Activated CD8-positive, alpha-beta memory T cell treated with anti-CD3 and anti-CD28 coated beads, Interleukin-2, amount 10 ng/mL, durations not matched to agents 7 days and 5 days (primary cell): ENCODE measurements around the gene ASGR1. TPM values are rescaled to one million over a fixed set of nuclear protein-coding genes. Genes with fewer than 3 reads are reported as not detected.

ENCODE experiments used
- ATAC-seq: fragments of 150-1000 bp; cut with Tn5 transposase; one replicate; pipeline ENCODE4 v1.10.0; 2021; ENCODE audit warnings: moderate library complexity
- CTCF ChIA-PET: fragments of 350-600 bp; sonication (Branson Sonifier 250); formaldehyde crosslinking; loops from one replicate; lab custom pipeline; 2021; ENCODE audit warnings: antibody characterized with exemption; lab: Charles Lee
- DNase-seq: peaks from one replicate; pipeline ENCODE4 v3.0.0-alpha.2; 2020
- H3K27ac Mint-ChIP-seq: one replicate; pipeline ENCODE4 v1.8.0; 2021; ENCODE audit warnings: mild to moderate bottlenecking, mixed read lengths
- H3K27me3 Mint-ChIP-seq: one replicate; pipeline ENCODE4 v1.8.0; 2021; ENCODE audit warnings: mixed read lengths
- H3K36me3 Mint-ChIP-seq: one replicate; pipeline ENCODE4 v1.8.0; 2021; ENCODE audit warnings: mild to moderate bottlenecking, mixed read lengths
- H3K4me1 Mint-ChIP-seq: one replicate; pipeline ENCODE4 v1.8.0; 2021; ENCODE audit warnings: mixed read lengths
- H3K4me3 Mint-ChIP-seq: one replicate; pipeline ENCODE4 v1.8.0; 2021; ENCODE audit warnings: mild to moderate bottlenecking, moderate library complexity, mixed read lengths
- H3K9me3 Mint-ChIP-seq: one replicate; pipeline ENCODE4 v1.8.0; 2022; ENCODE audit warnings: low read depth, mixed read lengths
- total RNA-seq, 2 experiments: library from RNA; stranded (reverse); gene quantifications; one replicate each; pipeline ENCODE4 v1.2.3, GENCODE V29; 2021

Gene ASGR1
- total RNA-seq, 2 experiments from 2014 or later, result 0.35 to 0.38 TPM

DNA sequence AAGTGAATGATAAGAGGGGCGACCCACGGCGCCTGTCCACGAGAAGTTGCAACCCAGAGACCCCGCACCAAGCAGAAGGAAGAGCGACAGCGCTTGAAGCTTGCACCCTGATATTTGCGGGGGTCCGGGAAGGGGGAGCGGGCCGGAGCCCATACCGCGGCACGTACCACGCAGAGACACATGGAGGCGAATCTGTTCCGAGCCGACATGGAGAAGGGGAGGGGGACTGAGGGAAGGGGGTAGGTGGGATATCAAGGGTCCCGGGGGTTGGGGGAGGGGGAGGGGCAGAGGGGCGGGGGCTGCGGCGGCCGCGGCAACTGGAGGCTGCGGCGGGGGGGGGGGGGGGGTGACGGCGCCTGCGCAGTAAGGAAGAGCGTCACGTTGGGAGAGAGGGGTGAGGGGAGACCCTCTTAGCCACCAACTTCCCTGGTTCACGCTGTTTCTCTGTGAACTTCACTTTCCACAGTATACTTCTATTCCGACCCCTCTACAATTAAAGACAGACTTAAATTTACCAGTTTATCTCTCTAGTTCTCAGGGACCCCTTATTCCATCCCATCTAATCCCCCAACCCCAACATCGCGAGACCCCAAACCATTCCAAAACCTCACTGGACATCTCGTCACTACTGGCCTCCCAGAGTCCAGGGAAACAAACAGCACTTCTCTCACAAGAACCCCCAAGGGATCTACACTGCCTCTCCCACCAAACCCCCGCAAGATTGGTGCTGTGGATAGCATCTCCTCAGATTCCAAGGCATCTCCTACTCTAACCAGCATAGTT lies 32.5 kb upstream of the ASGR1 start:
- CTCF ChIA-PET, result no interaction called here
- ATAC-seq (no peak), DNase-seq (no peak)
- no peak overlapping the region for H3K27ac Mint-ChIP-seq
- H3K36me3 Mint-ChIP-seq, result no peaks in the 10 kb centered on the region
- peaks cover 31% of the 10 kb centered on the region for H3K4me1 Mint-ChIP-seq
- no peaks in the 10 kb centered on the region for H3K9me3 Mint-ChIP-seq
- peaks cover 18% of the 10 kb centered on the region for H3K27me3 Mint-ChIP-seq
- H3K4me3 Mint-ChIP-seq, result no peak overlapping the region

DNA sequence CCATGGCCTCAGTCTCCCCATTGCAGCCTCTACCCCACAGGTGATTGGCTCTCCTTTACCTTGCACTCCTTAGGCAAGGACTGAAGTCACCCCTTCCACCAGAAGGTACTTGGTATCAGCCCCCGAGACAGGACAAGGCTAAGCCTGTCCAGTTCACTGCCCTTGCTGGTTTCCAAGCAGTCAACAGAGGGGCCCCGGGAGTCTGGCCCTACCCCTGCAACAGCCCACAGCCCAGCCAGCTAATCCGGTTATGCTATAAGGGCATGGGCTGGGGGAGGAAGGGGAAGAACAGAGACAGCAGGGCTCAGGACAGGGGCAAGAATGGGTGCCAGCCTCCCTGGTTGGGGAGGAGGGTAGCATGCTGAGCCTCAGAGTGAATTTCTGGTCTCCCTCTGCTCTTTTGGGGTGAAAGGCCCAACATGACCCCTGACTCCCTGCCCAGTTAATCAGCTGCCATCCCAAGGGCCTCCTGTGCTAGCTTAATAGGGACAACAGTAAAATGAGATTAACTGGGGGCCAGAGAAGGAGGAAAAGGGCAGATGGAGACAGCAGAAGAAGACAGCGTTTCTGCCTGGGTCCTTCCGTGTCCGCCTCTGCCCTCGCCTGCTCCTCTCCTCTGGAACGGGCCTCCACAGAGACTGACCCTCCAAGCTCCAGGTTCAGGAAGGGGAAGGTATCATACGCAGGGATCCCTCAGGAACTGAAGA lies 29.7 kb upstream of the ASGR1 start:
- DNase-seq (no peak), ATAC-seq (no peak)
- Mint-ChIP-seq H3K36me3 (no peaks in the 10 kb centered on the region), H3K27ac (no peak overlapping the region), H3K27me3 (peaks cover 18% of the 10 kb centered on the region), H3K9me3 (no peaks in the 10 kb centered on the region), H3K4me3 (no peak overlapping the region), H3K4me1 (peaks cover 29% of the 10 kb centered on the region)
- CTCF ChIA-PET, result no interaction called here

DNA sequence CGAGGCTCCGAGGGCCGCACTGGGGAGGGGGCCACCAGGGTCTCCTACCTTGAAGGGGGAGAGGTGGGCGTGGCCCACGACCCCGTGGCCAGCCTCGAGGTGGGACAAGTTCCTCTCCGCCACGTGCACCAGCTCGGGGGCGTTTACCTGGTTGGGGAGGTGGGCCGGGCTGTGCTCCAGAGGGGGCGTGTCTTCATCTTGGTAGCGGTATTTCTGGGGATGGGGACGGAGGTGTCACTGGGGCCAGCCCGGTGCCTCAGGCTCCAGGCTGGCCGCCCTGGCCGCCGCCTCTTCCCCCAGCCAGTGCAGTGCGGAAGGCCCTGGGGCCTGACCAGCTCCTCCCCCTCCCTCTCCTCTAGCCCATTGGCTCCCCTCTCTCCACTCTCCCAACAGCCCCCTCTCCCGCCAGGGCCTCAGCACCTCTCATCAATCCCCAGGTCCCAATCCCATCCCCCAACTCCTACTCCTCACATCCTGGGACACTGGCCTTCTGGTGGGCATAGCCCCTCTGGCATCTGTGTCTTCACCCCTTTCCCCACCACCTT lies 28.9 kb upstream of the ASGR1 start:
- Mint-ChIP-seq H3K4me3 (no peak overlapping the region), H3K27me3 (peaks cover 14% of the 10 kb centered on the region), H3K36me3 (no peaks in the 10 kb centered on the region), H3K9me3 (no peaks in the 10 kb centered on the region), H3K27ac (no peak overlapping the region), H3K4me1 (peaks cover 28% of the 10 kb centered on the region)
- CTCF ChIA-PET, result no interaction called here
- ATAC-seq (no peak), DNase-seq (no peak)

DNA sequence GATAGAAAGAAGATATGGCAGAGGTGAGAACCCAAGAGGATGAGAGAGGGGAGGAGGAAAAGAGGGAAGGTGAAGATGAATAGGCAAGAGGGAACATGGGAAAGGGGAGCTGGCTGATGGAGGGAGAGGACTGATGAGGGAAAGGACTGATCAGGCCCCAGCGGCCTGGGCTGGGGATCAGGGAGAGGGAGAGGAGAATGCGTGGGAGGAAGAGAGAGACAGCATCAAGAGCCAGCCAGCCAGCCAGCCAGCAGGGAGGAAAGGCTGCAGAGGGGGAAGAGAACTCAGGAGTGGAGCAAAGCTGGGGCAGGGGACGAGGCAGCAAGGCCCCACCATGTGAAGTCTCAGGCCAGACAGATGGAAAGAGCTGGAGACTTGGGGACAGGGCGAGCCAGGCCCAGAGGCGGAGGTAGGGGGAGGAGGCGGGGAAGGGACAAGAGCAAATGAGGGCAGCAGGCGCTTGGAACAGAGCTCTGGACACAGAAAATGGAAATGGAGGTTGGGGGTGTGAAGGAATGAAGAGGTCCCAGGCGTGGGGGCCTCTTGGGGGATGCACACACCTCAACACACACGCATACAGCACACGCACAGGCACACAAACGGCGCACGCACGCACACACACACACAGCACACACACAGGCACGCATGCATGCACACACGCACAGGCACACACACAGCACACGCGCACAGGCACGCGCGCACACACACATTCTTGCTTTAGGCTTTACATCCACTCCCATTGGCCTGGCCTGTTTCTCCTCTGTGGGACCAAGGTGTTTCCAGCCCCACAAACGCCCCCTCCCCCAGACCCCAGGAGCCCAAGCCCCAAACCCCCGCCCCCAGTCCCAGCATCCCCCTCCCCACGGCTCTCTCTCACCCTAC lies 28.2 kb upstream of the ASGR1 start:
- ATAC-seq (no peak), DNase-seq (no peak)
- Mint-ChIP-seq H3K36me3 (no peaks in the 10 kb centered on the region), H3K4me1 (peaks cover 27% of the 10 kb centered on the region), H3K9me3 (no peaks in the 10 kb centered on the region), H3K4me3 (no peak overlapping the region), H3K27ac (peak overlapping the region; percentile 27), H3K27me3 (peaks cover 11% of the 10 kb centered on the region)
- CTCF ChIA-PET, result interaction anchor here (1.2 to 1.4 kb wide), 2 partner anchors 89 to 155 kb away, joined by 4 read pairs; no protein-coding TSS in a partner anchor

DNA sequence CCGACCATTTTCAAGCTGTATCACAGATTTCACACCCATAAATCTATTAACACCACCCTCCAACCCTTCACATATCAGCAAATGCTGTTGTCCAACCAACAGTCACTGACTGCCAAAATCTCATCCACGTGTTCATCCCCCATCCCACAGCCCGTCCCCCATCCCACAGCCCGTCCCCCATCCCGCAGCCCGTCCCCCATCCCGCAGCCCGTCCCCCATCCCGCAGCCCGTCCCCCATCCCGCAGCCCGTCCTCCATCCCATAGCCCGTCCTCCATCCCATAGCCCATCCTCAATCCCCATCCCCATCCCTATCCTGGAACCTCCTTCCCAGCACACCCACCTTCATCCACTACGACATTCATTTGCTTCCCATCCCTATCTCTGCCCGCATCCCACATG lies 26.4 kb upstream of the ASGR1 start:
- Mint-ChIP-seq H3K9me3 (no peaks in the 10 kb centered on the region), H3K4me1 (peaks cover 26% of the 10 kb centered on the region), H3K36me3 (no peaks in the 10 kb centered on the region), H3K4me3 (peak overlapping the region; percentile 69), H3K27ac (peak overlapping the region; percentile 84), H3K27me3 (peaks cover 5% of the 10 kb centered on the region)
- CTCF ChIA-PET, result interaction anchor here (1.2 kb wide), 1 partner anchor 9 kb away, joined by 3 read pairs; no protein-coding TSS in a partner anchor
- ATAC-seq (no peak), DNase-seq (no peak)

DNA sequence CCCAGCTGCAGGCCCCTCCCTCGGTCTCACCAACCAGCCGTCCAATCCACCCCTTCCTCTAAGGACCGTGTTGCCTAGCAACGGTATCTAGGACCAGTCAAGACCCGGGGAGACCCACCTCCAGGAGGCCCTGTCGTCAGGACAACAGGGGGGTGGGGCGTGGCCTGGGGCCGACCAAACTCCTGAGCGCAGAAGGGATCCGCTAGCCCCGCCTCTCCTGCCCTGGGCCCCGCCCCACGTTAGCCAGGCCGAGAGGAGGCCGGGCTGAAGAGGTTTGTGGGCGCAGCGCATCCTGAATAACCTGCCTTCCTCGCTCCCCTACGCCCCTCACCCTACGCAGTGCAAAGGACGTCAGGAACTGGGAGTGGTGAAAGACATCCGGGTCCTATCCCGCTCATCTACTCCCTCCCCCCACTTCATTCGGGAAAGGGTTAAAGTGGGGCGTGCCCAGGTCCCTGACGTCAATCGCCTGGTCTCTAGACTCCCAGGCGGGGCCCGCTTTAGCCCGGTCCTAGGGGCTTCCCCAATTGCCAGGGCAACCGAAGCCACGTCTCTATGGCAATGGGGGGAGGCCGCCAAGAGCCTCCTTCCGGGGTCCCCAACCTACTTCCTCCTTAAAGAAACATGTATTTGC lies 25.8 kb upstream of the ASGR1 start:
- no peaks in the 10 kb centered on the region for H3K36me3 Mint-ChIP-seq
- DNase-seq (peak; percentile 97), ATAC-seq (peak; percentile 87)
- peak overlapping the region; percentile 69 for H3K4me3 Mint-ChIP-seq
- CTCF ChIA-PET, result interaction anchor here (1.0 to 1.2 kb wide), 4 partner anchors 10 to 159 kb away, joined by 3 to 4 read pairs (median 4); no protein-coding TSS in a partner anchor
- peak overlapping the region; percentile 84 for H3K27ac Mint-ChIP-seq
- peaks cover 24% of the 10 kb centered on the region for H3K4me1 Mint-ChIP-seq
- H3K27me3 Mint-ChIP-seq, result peaks cover under 1% of the 10 kb centered on the region
- no peaks in the 10 kb centered on the region for H3K9me3 Mint-ChIP-seq

DNA sequence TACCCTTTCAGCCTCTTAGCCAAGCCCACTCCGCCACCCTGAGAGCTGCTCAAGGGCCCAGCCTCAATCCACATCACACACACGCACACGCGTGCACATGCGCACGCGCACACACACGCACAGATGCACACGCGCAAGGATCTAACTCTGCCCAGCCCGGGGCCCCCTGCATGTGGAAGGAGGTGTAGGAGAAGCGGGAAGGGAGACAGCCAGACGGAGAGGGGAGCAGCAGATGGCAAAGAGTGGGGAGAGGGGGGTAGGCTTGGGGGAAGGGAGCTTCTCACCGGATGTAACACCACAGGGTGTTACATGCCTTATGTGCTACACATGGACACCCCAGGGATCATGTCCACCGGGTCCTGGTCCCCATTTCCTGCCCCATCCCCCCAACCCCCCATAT lies 25.2 kb upstream of the ASGR1 start:
- Mint-ChIP-seq H3K4me3 (peak overlapping the region; percentile 69), H3K27ac (peak overlapping the region; percentile 84), H3K27me3 (no peaks in the 10 kb centered on the region), H3K9me3 (no peaks in the 10 kb centered on the region), H3K4me1 (peaks cover 24% of the 10 kb centered on the region), H3K36me3 (no peaks in the 10 kb centered on the region)
- CTCF ChIA-PET, result interaction anchor here (1.0 to 1.2 kb wide), 3 partner anchors 16 to 159 kb away, joined by 3 to 4 read pairs (median 4); no protein-coding TSS in a partner anchor
- ATAC-seq (no peak), DNase-seq (no peak)

DNA sequence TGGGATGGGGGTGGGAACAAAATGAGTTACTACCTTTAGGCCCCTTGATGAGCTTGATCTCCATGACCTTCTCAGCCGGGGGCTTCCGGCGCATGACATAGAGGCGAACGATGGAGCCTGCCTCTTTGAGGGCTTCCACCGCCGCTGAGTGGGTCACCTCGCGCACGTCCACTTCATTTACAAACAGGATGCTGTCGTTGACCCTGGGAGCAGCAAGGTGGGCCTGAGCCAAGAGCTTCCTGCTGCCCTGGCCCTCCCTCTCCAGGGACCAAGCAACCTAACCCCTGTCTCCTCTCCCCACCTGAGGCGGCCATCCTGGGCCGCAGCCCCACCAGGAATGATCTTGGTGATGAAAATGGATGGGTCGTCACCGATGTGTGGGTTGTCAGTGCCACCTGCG lies 24.2 kb upstream of the ASGR1 start:
- Mint-ChIP-seq H3K36me3 (no peaks in the 10 kb centered on the region), H3K4me3 (no peak overlapping the region), H3K4me1 (peaks cover 24% of the 10 kb centered on the region), H3K27ac (no peak overlapping the region), H3K9me3 (no peaks in the 10 kb centered on the region), H3K27me3 (no peaks in the 10 kb centered on the region)
- DNase-seq, result no peak
- CTCF ChIA-PET, result no interaction called here
- no peak for ATAC-seq

DNA sequence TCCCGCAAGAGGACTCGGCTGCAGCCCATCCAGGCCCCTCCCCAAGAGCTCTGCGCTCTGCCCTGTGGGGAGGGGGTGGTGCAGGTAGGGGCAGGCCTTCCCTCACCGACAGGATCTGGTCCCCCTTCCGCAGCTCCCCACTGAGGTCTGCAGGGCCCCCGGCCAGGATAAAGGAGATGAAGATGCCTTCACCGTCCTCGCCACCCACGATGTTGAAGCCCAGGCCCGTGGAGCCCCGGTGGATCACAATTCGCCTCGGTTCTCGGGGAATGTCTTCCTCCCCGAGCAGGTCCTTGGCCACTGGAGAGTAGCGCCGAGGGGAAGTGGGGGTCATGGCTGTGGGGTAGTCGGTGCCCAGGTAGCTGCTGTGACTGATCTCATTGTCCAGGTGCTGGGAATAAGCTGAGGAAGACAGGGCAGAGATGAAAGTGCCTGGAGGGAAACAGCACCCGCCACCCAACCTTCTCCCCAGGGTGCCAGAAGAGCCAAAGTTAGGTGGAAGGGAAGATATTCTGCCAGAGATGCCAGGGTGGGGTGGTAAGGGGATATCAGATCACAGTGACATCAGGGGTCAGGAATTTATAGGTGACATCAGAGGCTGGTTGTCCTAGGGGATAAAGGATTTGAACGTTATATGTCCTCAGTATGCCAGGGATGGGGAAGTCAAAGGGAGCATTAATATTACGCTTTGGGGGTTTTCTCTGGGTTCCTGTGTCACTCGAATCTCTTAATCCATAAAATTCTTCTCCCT lies 17.7 kb upstream of the ASGR1 start:
- Mint-ChIP-seq H3K27me3 (no peaks in the 10 kb centered on the region), H3K36me3 (no peaks in the 10 kb centered on the region), H3K27ac (no peak overlapping the region), H3K9me3 (no peaks in the 10 kb centered on the region), H3K4me1 (no peaks in the 10 kb centered on the region), H3K4me3 (no peak overlapping the region)
- CTCF ChIA-PET, result interaction anchor here (0.9 to 1.8 kb wide), 2 partner anchors 19 to 151 kb away, joined by 3 to 4 read pairs; no protein-coding TSS in a partner anchor
- DNase-seq, result no peak
- no peak for ATAC-seq

DNA sequence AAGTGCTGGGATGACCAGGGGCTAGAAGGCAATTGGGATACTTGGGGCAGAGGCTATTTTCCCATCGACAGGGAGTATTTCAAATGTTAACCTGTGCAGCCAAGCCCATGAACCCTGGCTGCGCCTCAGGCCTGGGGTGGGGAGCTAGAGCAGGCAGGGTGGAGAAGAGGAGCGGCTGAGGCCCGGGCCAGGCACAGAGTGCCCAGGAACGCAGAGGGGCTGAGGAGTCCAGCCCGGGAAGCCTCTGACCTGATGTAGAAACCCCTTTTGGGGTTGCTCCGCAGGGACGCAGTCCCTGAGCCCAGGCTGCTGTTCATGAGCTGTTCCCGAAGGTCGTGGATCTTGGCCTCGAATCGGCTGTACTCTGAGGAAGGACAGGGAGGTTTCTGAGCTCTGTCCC lies 16.8 kb upstream of the ASGR1 start:
- ATAC-seq, result no peak
- Mint-ChIP-seq H3K27ac (no peak overlapping the region), H3K4me3 (no peak overlapping the region), H3K9me3 (no peaks in the 10 kb centered on the region), H3K4me1 (no peaks in the 10 kb centered on the region), H3K27me3 (no peaks in the 10 kb centered on the region), H3K36me3 (no peaks in the 10 kb centered on the region)
- DNase-seq, result no peak
- CTCF ChIA-PET, result interaction anchor here (0.9 to 1.8 kb wide), 2 partner anchors 18 to 150 kb away, joined by 3 to 4 read pairs; no protein-coding TSS in a partner anchor

DNA sequence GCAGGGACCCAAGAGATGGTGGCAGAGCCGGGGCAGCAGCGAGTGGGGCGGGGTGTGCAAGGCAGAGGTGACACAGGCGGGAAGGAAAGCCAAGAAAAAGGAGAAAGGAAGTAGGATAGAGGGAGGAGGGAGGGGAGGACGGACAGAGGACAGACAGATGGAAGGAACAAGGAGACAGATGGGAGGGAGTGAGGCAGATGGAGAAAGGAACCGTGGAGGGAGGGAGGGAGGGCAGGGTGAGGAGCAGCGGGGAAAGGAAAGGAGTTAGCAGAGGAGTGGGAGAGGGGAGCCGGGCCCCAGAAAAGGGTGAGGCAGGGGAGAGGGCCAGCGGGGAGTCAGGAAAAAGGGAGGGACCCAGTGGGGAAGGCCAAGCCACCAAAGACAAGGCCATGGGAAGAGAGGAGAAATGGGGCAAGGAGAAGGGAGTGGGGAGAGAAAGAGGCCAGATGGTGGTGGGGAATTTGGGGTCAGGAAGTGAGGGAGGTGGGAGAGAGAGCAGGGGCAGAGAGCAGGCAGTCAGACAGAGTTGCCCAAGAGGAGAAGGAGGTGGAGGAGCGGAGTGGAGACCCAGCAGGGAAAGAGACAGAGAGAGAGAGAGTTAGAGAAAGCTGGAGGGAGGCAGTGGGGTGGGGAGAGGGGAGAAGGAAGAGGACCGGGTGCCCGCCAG lies 13.2 kb upstream of the ASGR1 start:
- CTCF ChIA-PET, result no interaction called here
- no peak overlapping the region for H3K4me3 Mint-ChIP-seq
- ATAC-seq, result no peak
- DNase-seq, result no peak
- no peaks in the 10 kb centered on the region for H3K36me3 Mint-ChIP-seq
- H3K4me1 Mint-ChIP-seq, result no peaks in the 10 kb centered on the region
- H3K27me3 Mint-ChIP-seq, result no peaks in the 10 kb centered on the region
- H3K27ac Mint-ChIP-seq, result no peak overlapping the region
- no peaks in the 10 kb centered on the region for H3K9me3 Mint-ChIP-seq
